Liver (tissue), 9 donors: ENCODE results near the gene SLMAP. TPM values are rescaled to one million over a fixed set of nuclear protein-coding genes. Genes with fewer than 3 reads are reported as not detected.

Experiments used
- DNase-seq: peaks from one replicate; pipeline ENCODE4 v3.0.0-alpha.2; 2017; ENCODE audit warnings: low spot score
- H3K27ac ChIP-seq, 2 donors: one replicate each; pipeline ENCODE4 v1.7.0; 2013; ENCODE audit warnings: inconsistent platforms in 2 of 2, low read length in 2 of 2, control low read depth in 1 of 2, low read depth in 1 of 2, mild to moderate bottlenecking in 1 of 2
- H3K27me3 ChIP-seq, 4 donors: one replicate each; pipeline versions ENCODE4 v1.6.1 to v1.7.0; 2013; ENCODE audit warnings: low read length in 3 of 4, inconsistent platforms in 1 of 4, mild to moderate bottlenecking in 1 of 4, moderate library complexity in 1 of 4; ENCODE audit not compliant: control insufficient read depth in 4 of 4, insufficient read depth in 4 of 4
- H3K36me3 ChIP-seq, 4 donors: one replicate each; pipeline versions ENCODE4 v1.6.1 to v1.7.0; 2013; ENCODE audit warnings: low read length in 3 of 4, mild to moderate bottlenecking in 3 of 4, low read depth in 1 of 4, moderate library complexity in 1 of 4; ENCODE audit not compliant: control insufficient read depth in 4 of 4, insufficient read depth in 3 of 4
- H3K4me1 ChIP-seq, 4 donors: one replicate each; pipeline versions ENCODE4 v1.6.1 to v1.7.0; 2013; ENCODE audit warnings: low read length in 3 of 4, mild to moderate bottlenecking in 3 of 4, moderate library complexity in 1 of 4; ENCODE audit not compliant: control insufficient read depth in 4 of 4, insufficient read depth in 4 of 4
- H3K4me3 ChIP-seq, 3 donors: one replicate each; pipeline versions ENCODE4 v1.6.1 to v1.7.0; 2013; ENCODE audit warnings: low read length in 3 of 3, control low read depth in 1 of 3, low read depth in 1 of 3, mild to moderate bottlenecking in 1 of 3
- H3K9ac ChIP-seq, 2 donors: one replicate each; pipeline ENCODE4 v1.7.0; 2013; ENCODE audit warnings: low read length in 2 of 2, mild to moderate bottlenecking in 2 of 2, moderate library complexity in 2 of 2, control low read depth in 1 of 2, low read depth in 1 of 2
- H3K9me3 ChIP-seq, 4 donors: one replicate each; pipeline versions ENCODE4 v1.6.1 to v1.7.0; 2013; ENCODE audit warnings: low read length in 3 of 4; ENCODE audit not compliant: control insufficient read depth in 4 of 4
- EGR1 ChIP-seq, 2 donors: IDR thresholded peaks; 2 replicates each; pipeline ENCODE4 v1.6.1; 2016 to 2018; ENCODE audit warnings: antibody characterized with exemption in 2 of 2, low read depth in 2 of 2
- FOXA2 ChIP-seq: IDR thresholded peaks from 2 replicates; pipeline ENCODE4 v1.6.1; 2016; ENCODE audit warnings: antibody characterized with exemption
- GABPA ChIP-seq, 2 donors: IDR thresholded peaks in 1 of 2; conservative IDR thresholded peaks in 1 of 2; 2 replicates each; pipeline ENCODE4 v1.6.1; 2016; ENCODE audit warnings: antibody characterized with exemption in 2 of 2, mild to moderate bottlenecking in 1 of 2, moderate library complexity in 1 of 2
- HNF4A ChIP-seq, 2 donors: conservative IDR thresholded peaks; 2 replicates each; pipeline ENCODE4 v1.6.1; 2016; ENCODE audit warnings: antibody characterized with exemption in 2 of 2, mild to moderate bottlenecking in 2 of 2
- HNF4G ChIP-seq: IDR thresholded peaks from 2 replicates; pipeline ENCODE4 v1.6.1; 2016; ENCODE audit warnings: antibody characterized with exemption
- JUND ChIP-seq, 2 donors: IDR thresholded peaks; 2 replicates each; pipeline ENCODE4 v1.6.1; 2016; ENCODE audit warnings: antibody characterized with exemption in 2 of 2
- NR2F2 ChIP-seq: IDR thresholded peaks from 2 replicates; pipeline ENCODE4 v1.6.1; 2016; ENCODE audit warnings: antibody characterized with exemption
- RXRA ChIP-seq, 2 donors: IDR thresholded peaks; 2 replicates each; pipeline ENCODE4 v1.6.1; 2017 to 2018; ENCODE audit warnings: antibody characterized with exemption in 2 of 2, mild to moderate bottlenecking in 1 of 2
- SP1 ChIP-seq: IDR thresholded peaks from 2 replicates; pipeline ENCODE4 v1.6.1; 2018; ENCODE audit warnings: antibody characterized with exemption, mild to moderate bottlenecking
- TAF1 ChIP-seq: conservative IDR thresholded peaks from 2 replicates; pipeline ENCODE4 v1.6.1; 2016; ENCODE audit warnings: antibody characterized with exemption, mild to moderate bottlenecking
- YY1 ChIP-seq: IDR thresholded peaks from 2 replicates; pipeline ENCODE4 v1.6.1; 2016; ENCODE audit warnings: antibody characterized with exemption, mild to moderate bottlenecking
- WGBS: extraction: QIAGEN DNeasy Blood & Tissue Kit; methylation state at CpG from one replicate; pipeline ENCODE4 v1.1.7; 2013; 5-methylcytosine and 5-hydroxymethylcytosine counted together
- polyA plus RNA-seq, 2 donors: library from polyadenylated mRNA; stranded (reverse) in 1 of 2; unstranded in 1 of 2; fragments of 200-250 nt in 1 of 2; fragments of >200 nt in 1 of 2; fragmentation: Nextera tagmentation in 1 of 2; extraction: Ambion mirVana in 1 of 2; gene quantifications; one replicate each; pipeline versions ENCODE4 v1.2.1 to v1.2.3, GENCODE V29; 2013 to 2015
- total RNA-seq, 2 donors: library from RNA; depleted of rRNA; stranded (reverse); fragments of >200 nt; gene quantifications; one replicate each; pipeline ENCODE4 v1.2.3, GENCODE V29; 2014
- TF ChIP-seq, protein P1 (sequence below): IDR thresholded peaks from 2 replicates; pipeline ENCODE4 v1.6.1; 2016; ENCODE audit warnings: antibody characterized with exemption, mild to moderate bottlenecking
- TF ChIP-seq, protein P2 (sequence below): fragments of 150-350 bp; IDR thresholded peaks from 2 replicates; pipeline ENCODE4 v1.5.1; 2017; ENCODE audit warnings: improper control_type of control experiment, low read depth, low read length; ENCODE audit not compliant: missing input control
- TF ChIP-seq, protein P3 (sequence below): IDR thresholded peaks from 2 replicates; pipeline ENCODE4 v1.6.1; 2016; ENCODE audit warnings: antibody characterized with exemption
- donor health status: healthy.
- donor health status: healthy.
- donor health status: healthy.
- donor health status: healthy.
- donor health status: healthy.

Gene SLMAP
- total and polyA plus RNA-seq, 4 donors, result 10.2 to 37.8 (median 19.4) TPM

DNA sequence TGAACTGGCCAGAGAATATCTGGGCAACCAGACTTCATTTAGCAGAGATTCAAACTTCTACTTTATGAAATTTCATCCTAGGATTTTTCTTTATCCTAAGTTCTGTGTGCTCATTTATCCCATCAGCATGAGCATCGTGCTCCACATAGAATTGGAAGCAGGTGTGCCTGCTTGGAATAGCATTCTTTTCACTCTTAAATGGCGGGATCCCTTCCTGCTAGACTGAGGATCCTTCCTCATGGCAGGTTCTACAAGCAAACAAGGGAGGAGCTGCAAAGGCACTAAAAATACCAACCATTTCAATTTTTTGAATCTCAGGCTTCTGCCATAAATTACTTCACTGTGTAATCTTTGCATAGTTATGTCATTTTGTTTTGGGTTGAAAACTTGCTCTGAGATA, 177.5 kb downstream of the SLMAP start:
- H3K9me3 ChIP-seq, result no peaks in the 10 kb centered on the region
- H3K9ac ChIP-seq, result no peak overlapping the region
- TF ChIP-seq, protein P1, sequence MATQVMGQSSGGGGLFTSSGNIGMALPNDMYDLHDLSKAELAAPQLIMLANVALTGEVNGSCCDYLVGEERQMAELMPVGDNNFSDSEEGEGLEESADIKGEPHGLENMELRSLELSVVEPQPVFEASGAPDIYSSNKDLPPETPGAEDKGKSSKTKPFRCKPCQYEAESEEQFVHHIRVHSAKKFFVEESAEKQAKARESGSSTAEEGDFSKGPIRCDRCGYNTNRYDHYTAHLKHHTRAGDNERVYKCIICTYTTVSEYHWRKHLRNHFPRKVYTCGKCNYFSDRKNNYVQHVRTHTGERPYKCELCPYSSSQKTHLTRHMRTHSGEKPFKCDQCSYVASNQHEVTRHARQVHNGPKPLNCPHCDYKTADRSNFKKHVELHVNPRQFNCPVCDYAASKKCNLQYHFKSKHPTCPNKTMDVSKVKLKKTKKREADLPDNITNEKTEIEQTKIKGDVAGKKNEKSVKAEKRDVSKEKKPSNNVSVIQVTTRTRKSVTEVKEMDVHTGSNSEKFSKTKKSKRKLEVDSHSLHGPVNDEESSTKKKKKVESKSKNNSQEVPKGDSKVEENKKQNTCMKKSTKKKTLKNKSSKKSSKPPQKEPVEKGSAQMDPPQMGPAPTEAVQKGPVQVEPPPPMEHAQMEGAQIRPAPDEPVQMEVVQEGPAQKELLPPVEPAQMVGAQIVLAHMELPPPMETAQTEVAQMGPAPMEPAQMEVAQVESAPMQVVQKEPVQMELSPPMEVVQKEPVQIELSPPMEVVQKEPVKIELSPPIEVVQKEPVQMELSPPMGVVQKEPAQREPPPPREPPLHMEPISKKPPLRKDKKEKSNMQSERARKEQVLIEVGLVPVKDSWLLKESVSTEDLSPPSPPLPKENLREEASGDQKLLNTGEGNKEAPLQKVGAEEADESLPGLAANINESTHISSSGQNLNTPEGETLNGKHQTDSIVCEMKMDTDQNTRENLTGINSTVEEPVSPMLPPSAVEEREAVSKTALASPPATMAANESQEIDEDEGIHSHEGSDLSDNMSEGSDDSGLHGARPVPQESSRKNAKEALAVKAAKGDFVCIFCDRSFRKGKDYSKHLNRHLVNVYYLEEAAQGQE, result no peak
- TF ChIP-seq, protein P2, sequence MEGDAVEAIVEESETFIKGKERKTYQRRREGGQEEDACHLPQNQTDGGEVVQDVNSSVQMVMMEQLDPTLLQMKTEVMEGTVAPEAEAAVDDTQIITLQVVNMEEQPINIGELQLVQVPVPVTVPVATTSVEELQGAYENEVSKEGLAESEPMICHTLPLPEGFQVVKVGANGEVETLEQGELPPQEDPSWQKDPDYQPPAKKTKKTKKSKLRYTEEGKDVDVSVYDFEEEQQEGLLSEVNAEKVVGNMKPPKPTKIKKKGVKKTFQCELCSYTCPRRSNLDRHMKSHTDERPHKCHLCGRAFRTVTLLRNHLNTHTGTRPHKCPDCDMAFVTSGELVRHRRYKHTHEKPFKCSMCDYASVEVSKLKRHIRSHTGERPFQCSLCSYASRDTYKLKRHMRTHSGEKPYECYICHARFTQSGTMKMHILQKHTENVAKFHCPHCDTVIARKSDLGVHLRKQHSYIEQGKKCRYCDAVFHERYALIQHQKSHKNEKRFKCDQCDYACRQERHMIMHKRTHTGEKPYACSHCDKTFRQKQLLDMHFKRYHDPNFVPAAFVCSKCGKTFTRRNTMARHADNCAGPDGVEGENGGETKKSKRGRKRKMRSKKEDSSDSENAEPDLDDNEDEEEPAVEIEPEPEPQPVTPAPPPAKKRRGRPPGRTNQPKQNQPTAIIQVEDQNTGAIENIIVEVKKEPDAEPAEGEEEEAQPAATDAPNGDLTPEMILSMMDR, result no peak
- TF ChIP-seq JUND (IDR thresholded peaks at IDR 0.05), result no peak
- TF ChIP-seq, protein P3, sequence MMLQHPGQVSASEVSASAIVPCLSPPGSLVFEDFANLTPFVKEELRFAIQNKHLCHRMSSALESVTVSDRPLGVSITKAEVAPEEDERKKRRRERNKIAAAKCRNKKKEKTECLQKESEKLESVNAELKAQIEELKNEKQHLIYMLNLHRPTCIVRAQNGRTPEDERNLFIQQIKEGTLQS, result no peak
- no peak for TF ChIP-seq TAF1
- TF ChIP-seq YY1, result no peak
- TF ChIP-seq RXRA (IDR thresholded peaks at IDR 0.05), result no peak
- no peak for TF ChIP-seq NR2F2
- no peak for TF ChIP-seq EGR1 (IDR thresholded peaks at IDR 0.05; ENCODE audit: low read depth in 2 of 2)
- no peak for TF ChIP-seq HNF4A (conservative IDR thresholded peaks at IDR 0.05)
- no peak for TF ChIP-seq FOXA2
- TF ChIP-seq SP1, result no peak
- no peak for TF ChIP-seq GABPA (IDR thresholded peaks at IDR 0.05 in 1 of 2, conservative IDR thresholded peaks at IDR 0.05 in 1 of 2)
- no peak for DNase-seq
- H3K27ac ChIP-seq, result no peak overlapping the region
- no peaks in the 10 kb centered on the region for H3K27me3 ChIP-seq
- no peak overlapping the region for H3K4me3 ChIP-seq
- H3K4me1 ChIP-seq, result no peaks in the 10 kb centered on the region
- peaks cover 0 to 1% (median 0%) of the 10 kb centered on the region in 4 donors for H3K36me3 ChIP-seq
- WGBS, result 93% methylated on average over 2 of the region's 2 CpGs

DNA sequence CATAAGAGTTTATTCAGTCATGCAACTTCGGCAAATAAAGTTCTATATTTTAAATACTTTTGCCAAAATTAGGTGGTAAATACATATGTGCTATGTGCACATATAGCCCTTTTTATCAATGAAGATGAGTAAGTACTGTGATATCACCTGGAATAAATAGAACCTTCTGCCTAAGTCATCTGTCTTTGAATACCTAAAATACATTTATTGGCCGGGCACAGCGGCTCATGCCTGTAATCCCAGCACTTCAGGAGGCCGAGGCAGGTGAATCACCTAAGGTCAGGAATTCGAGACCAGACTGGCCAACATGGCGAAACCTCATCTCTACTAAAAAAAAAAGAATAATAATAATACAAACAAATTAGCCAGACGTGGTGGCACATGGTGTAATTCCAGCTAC, 178.3 kb downstream of the SLMAP start:
- no peak overlapping the region for H3K4me3 ChIP-seq
- no peaks in the 10 kb centered on the region for H3K9me3 ChIP-seq
- H3K4me1 ChIP-seq, result no peaks in the 10 kb centered on the region
- H3K36me3 ChIP-seq, result peaks cover 0 to 1% (median 0%) of the 10 kb centered on the region in 4 donors
- no peak for DNase-seq
- H3K27me3 ChIP-seq, result no peaks in the 10 kb centered on the region
- no peak overlapping the region for H3K9ac ChIP-seq
- TF ChIP-seq, protein P2, result no peak
- TF ChIP-seq, protein P1, result no peak
- TF ChIP-seq JUND (IDR thresholded peaks at IDR 0.05) (no peak), HNF4G (no peak), YY1 (no peak), TAF1 (no peak), HNF4A (conservative IDR thresholded peaks at IDR 0.05) (no peak)
- TF ChIP-seq, protein P3, result no peak
- H3K27ac ChIP-seq, result no peak overlapping the region
- whole genome bisulfite sequencing, result 96% methylated on average over 7 of the region's 7 CpGs
